HEK293 (cell line): Measurements from ENCODE around the gene PXMP2.

Experiments
- CTCF ChIA-PET: fragments of 350-600 bp; formaldehyde crosslinking; extraction: SDS; loops from one replicate; lab custom pipeline; 2021; ENCODE audit warnings: antibody characterized with exemption; lab: Yijun Ruan, JAX
- POLR2A ChIA-PET: fragments of 300-600 bp; formaldehyde crosslinking; extraction: SDS; loops from one replicate; lab custom pipeline; 2020; ENCODE audit warnings: antibody characterized with exemption, inconsistent platforms; lab: Yijun Ruan, JAX
- H3K27ac ChIP-seq: fragments of 200-500 bp; sonication (Bioruptor generic); 2 replicates; pipeline ENCODE4 v1.5.1; 2014; ENCODE audit warnings: low read depth, low read length, control low read depth, inconsistent platforms; ENCODE audit errors: extremely low read depth
- H3K36me3 ChIP-seq, 2 experiments: fragments of 200-500 bp in 1 of 2; sonication (Bioruptor generic) in 1 of 2; 1 replicate in 1 of 2; 2 replicates in 1 of 2; pipeline ENCODE4 v1.5.1; 2014 to 2017; ENCODE audit warnings: inconsistent platforms in 2 of 2, low read length in 2 of 2; ENCODE audit not compliant: control insufficient read depth in 2 of 2, insufficient read depth in 1 of 2
- H3K4me1 ChIP-seq: fragments of 200-500 bp; sonication (Bioruptor generic); 2 replicates; pipeline ENCODE4 v1.5.1; 2014; ENCODE audit warnings: mild to moderate bottlenecking, low read length, inconsistent platforms; ENCODE audit not compliant: control insufficient read depth, insufficient read depth
- H3K4me3 ChIP-seq: 2 replicates; pipeline ENCODE4 v1.5.1; 2011; ENCODE audit warnings: low read depth, mild to moderate bottlenecking, control low read depth, low read length, moderate library complexity
- H3K9me3 ChIP-seq: fragments of 200-500 bp; sonication (Bioruptor generic); 2 replicates; pipeline ENCODE4 v1.5.1; 2014; ENCODE audit warnings: low read depth, low read length, inconsistent platforms; ENCODE audit not compliant: control insufficient read depth, insufficient read depth
- BCL11A ChIP-seq: fragments of 450-650 bp; formaldehyde crosslinking; IDR thresholded peaks from 2 replicates; pipeline ENCODE4 v1.5.1; 2016; ENCODE audit warnings: low read depth, missing biosample characterization, missing genetic modification characterization
- FEZF1 ChIP-seq: fragments of 450-650 bp; formaldehyde crosslinking; IDR thresholded peaks from 2 replicates; pipeline ENCODE4 v1.5.1; 2016; ENCODE audit warnings: missing biosample characterization, missing genetic modification characterization
- GLI4 ChIP-seq: fragments of 450-650 bp; formaldehyde crosslinking; IDR thresholded peaks from 2 replicates; pipeline ENCODE4 v1.5.1; 2016; ENCODE audit warnings: missing biosample characterization, missing genetic modification characterization
- HOXC10 ChIP-seq: sonication (generic); formaldehyde crosslinking; IDR thresholded peaks from 2 replicates; pipeline ENCODE4 v1.8.1; 2023; ENCODE audit warnings: mild to moderate bottlenecking, missing genetic modification reagents
- IKZF3 ChIP-seq: fragments of 450-650 bp; IDR thresholded peaks from 2 replicates; pipeline ENCODE4 v1.5.0; 2018; ENCODE audit warnings: missing biosample characterization, mild to moderate bottlenecking, missing genetic modification characterization, moderate library complexity
- SCRT2 ChIP-seq: fragments of 450-650 bp; formaldehyde crosslinking; IDR thresholded peaks from 2 replicates; pipeline ENCODE4 v1.5.1; 2016; ENCODE audit warnings: missing biosample characterization, missing genetic modification characterization
- TRIM28 ChIP-seq: IDR thresholded peaks from 2 replicates; pipeline ENCODE4 v1.6.1; 2011; ENCODE audit warnings: low read length, control low read depth, borderline replicate concordance
- YY1 ChIP-seq: fragments of 450-650 bp; formaldehyde crosslinking; IDR thresholded peaks from 2 replicates; pipeline ENCODE4 v1.5.1; 2018; ENCODE audit warnings: missing biosample characterization, missing genetic modification characterization
- ZFP41 ChIP-seq: fragments of 450-650 bp; formaldehyde crosslinking; IDR thresholded peaks from 2 replicates; pipeline ENCODE4 v1.5.1; 2016; ENCODE audit warnings: missing biosample characterization, missing genetic modification characterization, borderline replicate concordance
- ZIC2 ChIP-seq: fragments of 450-650 bp; formaldehyde crosslinking; IDR thresholded peaks from 2 replicates; pipeline ENCODE4 v1.5.1; 2016; ENCODE audit warnings: missing biosample characterization, missing genetic modification characterization
- ZNF133 ChIP-seq: fragments of 450-650 bp; formaldehyde crosslinking; IDR thresholded peaks from 2 replicates; pipeline ENCODE4 v1.5.1; 2016; ENCODE audit warnings: missing biosample characterization, missing genetic modification characterization
- ZNF202 ChIP-seq: fragments of 450-650 bp; formaldehyde crosslinking; IDR thresholded peaks from 2 replicates; pipeline ENCODE4 v1.5.1; 2016; ENCODE audit warnings: missing biosample characterization, missing genetic modification characterization, borderline replicate concordance
- ZNF214 ChIP-seq: fragments of 450-650 bp; formaldehyde crosslinking; IDR thresholded peaks from 2 replicates; pipeline ENCODE4 v1.5.1; 2017; ENCODE audit warnings: missing biosample characterization, mild to moderate bottlenecking, missing genetic modification characterization, borderline replicate concordance
- ZNF311 ChIP-seq: fragments of 450-650 bp; formaldehyde crosslinking; IDR thresholded peaks from 2 replicates; pipeline ENCODE4 v1.5.1; 2017; ENCODE audit warnings: missing biosample characterization, missing genetic modification characterization, borderline replicate concordance
- ZNF341 ChIP-seq: fragments of 450-650 bp; formaldehyde crosslinking; IDR thresholded peaks from 2 replicates; pipeline ENCODE4; 2016; ENCODE audit warnings: low read depth, missing biosample characterization, missing genetic modification characterization
- ZNF426 ChIP-seq: fragments of 450-650 bp; formaldehyde crosslinking; IDR thresholded peaks from 2 replicates; pipeline ENCODE4 v1.5.1; 2017; ENCODE audit warnings: missing biosample characterization, missing genetic modification characterization, mild to moderate bottlenecking, inconsistent platforms, moderate library complexity
- ZNF433 ChIP-seq: fragments of 450-650 bp; formaldehyde crosslinking; IDR thresholded peaks from 2 replicates; pipeline ENCODE4 v1.5.1; 2016; ENCODE audit warnings: missing biosample characterization, missing genetic modification characterization, low read depth
- ZNF514 ChIP-seq: fragments of 450-650 bp; formaldehyde crosslinking; IDR thresholded peaks from 2 replicates; pipeline ENCODE4 v1.5.1; 2016; ENCODE audit warnings: missing biosample characterization, missing genetic modification characterization
- ZNF600 ChIP-seq: fragments of 450-650 bp; formaldehyde crosslinking; IDR thresholded peaks from 2 replicates; pipeline ENCODE4 v1.5.1; 2016; ENCODE audit warnings: missing biosample characterization, missing genetic modification characterization
- ZNF610 ChIP-seq: fragments of 450-650 bp; formaldehyde crosslinking; IDR thresholded peaks from 2 replicates; pipeline ENCODE4 v1.5.1; 2016; ENCODE audit warnings: missing biosample characterization, missing genetic modification characterization, borderline replicate concordance
- ZNF624 ChIP-seq: fragments of 450-650 bp; formaldehyde crosslinking; IDR thresholded peaks from 2 replicates; pipeline ENCODE4 v1.5.1; 2017; ENCODE audit warnings: missing biosample characterization, missing genetic modification characterization
- ZNF626 ChIP-seq: fragments of 450-650 bp; sonication (Bioruptor Pico); formaldehyde crosslinking; IDR thresholded peaks from 2 replicates; pipeline ENCODE4 v1.5.1; 2018; ENCODE audit warnings: missing biosample characterization, missing genetic modification characterization, inconsistent platforms
- ZNF747 ChIP-seq: fragments of 450-650 bp; formaldehyde crosslinking; IDR thresholded peaks from 2 replicates; pipeline ENCODE4 v1.5.1; 2016; ENCODE audit warnings: missing biosample characterization, missing genetic modification characterization
- ZNF76 ChIP-seq: fragments of 450-650 bp; formaldehyde crosslinking; IDR thresholded peaks from 2 replicates; pipeline ENCODE4; 2016; ENCODE audit warnings: low read depth, missing biosample characterization, missing genetic modification characterization, borderline replicate concordance
- ZXDB ChIP-seq: fragments of 450-650 bp; formaldehyde crosslinking; IDR thresholded peaks from 2 replicates; pipeline ENCODE4 v1.5.1; 2016; ENCODE audit warnings: missing biosample characterization, missing genetic modification characterization
- TF ChIP-seq, protein P1 (sequence below): fragments of 450-650 bp; formaldehyde crosslinking; IDR thresholded peaks from 2 replicates; pipeline ENCODE4 v1.5.1; 2017; ENCODE audit warnings: missing biosample characterization, missing genetic modification characterization
- TF ChIP-seq, protein P2 (sequence below): fragments of 450-650 bp; formaldehyde crosslinking; IDR thresholded peaks from 2 replicates; pipeline ENCODE4 v1.5.1; 2016; ENCODE audit warnings: missing biosample characterization, missing genetic modification characterization
- TF ChIP-seq, protein P3 (sequence below): fragments of 450-650 bp; formaldehyde crosslinking; IDR thresholded peaks from 2 replicates; pipeline ENCODE4 v1.5.1; 2016; ENCODE audit warnings: missing biosample characterization, missing genetic modification characterization
- TF ChIP-seq, protein P4 (sequence below): fragments of 450-650 bp; formaldehyde crosslinking; IDR thresholded peaks from 2 replicates; pipeline ENCODE4 v1.5.1; 2016; ENCODE audit warnings: missing biosample characterization, missing genetic modification characterization, low read depth

Gene PXMP2

DNA sequence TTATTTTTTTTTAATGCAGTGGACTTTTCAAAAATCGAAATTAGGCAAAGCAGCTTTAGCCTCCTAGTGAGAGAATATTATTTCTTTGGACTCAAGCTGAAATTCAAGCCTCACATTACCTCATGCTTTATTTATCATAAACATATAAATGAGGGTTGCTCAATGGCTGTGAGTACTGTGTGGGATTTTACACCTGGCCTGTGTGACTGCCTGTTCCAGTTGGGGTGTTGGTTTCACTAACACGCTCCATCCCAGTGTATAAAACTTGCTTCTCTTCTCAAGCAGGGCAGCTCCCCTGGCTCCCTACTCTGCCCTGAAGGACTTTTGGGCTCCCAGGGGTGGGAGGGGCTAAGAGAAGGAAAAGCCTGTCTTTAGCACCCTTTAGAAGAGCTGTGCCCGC, 59.2 kb downstream of the PXMP2 start:
- Histone ChIP-seq H3K27ac (peak overlapping the region; percentile 17; the same call in 1 of the 2 replicates), H3K9me3 (no peaks in the 10 kb centered on the region), H3K4me3 (no peak overlapping the region), H3K4me1 (no peaks in the 10 kb centered on the region), H3K36me3 (peaks cover 73 to 96% of the 10 kb centered on the region in 2 experiments)
- TF ChIP-seq ZNF600 (tag by site-specific recombination) (peak; percentile 58; the same call in 1 of the 2 replicates), ZNF214 (tag by site-specific recombination) (no peak), IKZF3 (tag by site-specific recombination) (no peak)
- ChIA-PET CTCF (no interaction called here), POLR2A (no interaction called here)

DNA sequence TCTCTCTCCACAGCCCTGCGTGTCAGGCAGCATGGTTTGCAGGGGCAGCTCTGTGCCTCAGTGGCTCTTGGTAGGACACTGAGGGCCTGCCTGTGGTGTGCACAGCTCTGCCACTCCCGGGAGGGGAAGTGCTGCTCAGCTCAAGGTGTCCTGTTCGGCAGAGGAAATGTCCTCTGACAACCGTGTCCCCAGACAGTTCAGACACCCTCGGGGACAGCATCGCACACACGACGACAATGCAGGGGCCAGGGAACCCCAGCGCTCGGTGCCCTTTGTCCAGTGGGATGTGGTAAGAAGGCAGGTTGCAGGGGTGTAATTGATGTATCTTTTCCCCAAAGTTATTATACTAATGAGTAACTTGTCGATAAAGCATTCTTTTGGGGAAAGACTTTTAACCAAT, 60.0 kb downstream of the PXMP2 start:
- ChIA-PET POLR2A (no interaction called here), CTCF (no interaction called here)
- Histone ChIP-seq H3K9me3 (no peaks in the 10 kb centered on the region), H3K36me3 (peaks cover 74 to 95% of the 10 kb centered on the region in 2 experiments), H3K27ac (no peak overlapping the region), H3K4me1 (no peaks in the 10 kb centered on the region), H3K4me3 (no peak overlapping the region)
- TF ChIP-seq ZNF610 (no peak), TRIM28 (no peak), ZNF214 (tag by site-specific recombination) (no peak), ZNF624 (tag by site-specific recombination) (no peak), ZNF626 (tag by site-specific recombination) (no peak), YY1 (no peak), ZNF341 (tag by site-specific recombination) (no peak), ZNF133 (tag by site-specific recombination) (no peak), SCRT2 (tag by site-specific recombination) (no peak), ZNF202 (no peak)
- TF ChIP-seq, protein P1, sequence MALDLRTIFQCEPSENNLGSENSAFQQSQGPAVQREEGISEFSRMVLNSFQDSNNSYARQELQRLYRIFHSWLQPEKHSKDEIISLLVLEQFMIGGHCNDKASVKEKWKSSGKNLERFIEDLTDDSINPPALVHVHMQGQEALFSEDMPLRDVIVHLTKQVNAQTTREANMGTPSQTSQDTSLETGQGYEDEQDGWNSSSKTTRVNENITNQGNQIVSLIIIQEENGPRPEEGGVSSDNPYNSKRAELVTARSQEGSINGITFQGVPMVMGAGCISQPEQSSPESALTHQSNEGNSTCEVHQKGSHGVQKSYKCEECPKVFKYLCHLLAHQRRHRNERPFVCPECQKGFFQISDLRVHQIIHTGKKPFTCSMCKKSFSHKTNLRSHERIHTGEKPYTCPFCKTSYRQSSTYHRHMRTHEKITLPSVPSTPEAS = no peak
- TF ChIP-seq, protein P2, sequence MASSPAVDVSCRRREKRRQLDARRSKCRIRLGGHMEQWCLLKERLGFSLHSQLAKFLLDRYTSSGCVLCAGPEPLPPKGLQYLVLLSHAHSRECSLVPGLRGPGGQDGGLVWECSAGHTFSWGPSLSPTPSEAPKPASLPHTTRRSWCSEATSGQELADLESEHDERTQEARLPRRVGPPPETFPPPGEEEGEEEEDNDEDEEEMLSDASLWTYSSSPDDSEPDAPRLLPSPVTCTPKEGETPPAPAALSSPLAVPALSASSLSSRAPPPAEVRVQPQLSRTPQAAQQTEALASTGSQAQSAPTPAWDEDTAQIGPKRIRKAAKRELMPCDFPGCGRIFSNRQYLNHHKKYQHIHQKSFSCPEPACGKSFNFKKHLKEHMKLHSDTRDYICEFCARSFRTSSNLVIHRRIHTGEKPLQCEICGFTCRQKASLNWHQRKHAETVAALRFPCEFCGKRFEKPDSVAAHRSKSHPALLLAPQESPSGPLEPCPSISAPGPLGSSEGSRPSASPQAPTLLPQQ (tag by site-specific recombination) = no peak

DNA sequence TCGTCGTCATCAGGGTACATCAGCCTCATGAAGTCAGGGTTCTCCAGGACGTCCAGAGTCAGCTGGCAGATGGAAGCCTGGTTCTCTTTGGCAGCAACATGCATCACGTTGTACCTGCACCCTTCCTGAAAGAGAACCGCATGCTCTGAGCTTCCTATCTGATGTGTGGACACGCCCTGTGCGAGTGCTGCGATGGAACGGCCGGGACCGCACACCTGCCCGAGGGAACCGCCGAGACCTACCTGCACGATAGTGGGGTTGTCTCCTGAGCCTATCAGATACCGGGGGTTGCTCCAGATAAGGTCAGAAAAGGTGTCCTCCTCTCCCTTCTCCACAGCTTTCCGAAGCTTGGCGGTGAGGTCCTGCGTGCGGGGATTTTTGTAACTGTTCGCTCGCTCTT, 60.5 kb downstream of the PXMP2 start:
- ChIA-PET CTCF (no interaction called here), POLR2A (no interaction called here)
- Histone ChIP-seq H3K36me3 (peaks cover 74 to 95% of the 10 kb centered on the region in 2 experiments), H3K4me3 (no peak overlapping the region), H3K9me3 (no peaks in the 10 kb centered on the region), H3K27ac (no peak overlapping the region), H3K4me1 (no peaks in the 10 kb centered on the region)
- TF ChIP-seq ZNF202 (no peak), ZXDB (tag by site-specific recombination) (no peak), FEZF1 (no peak), ZNF747 (no peak), ZFP41 (tag by site-specific recombination) (no peak), HOXC10 (no peak), GLI4 (tag by site-specific recombination) (no peak), ZNF76 (tag by site-specific recombination) (no peak), ZNF311 (tag by site-specific recombination) (no peak), ZNF514 (tag by site-specific recombination) (no peak), ZNF433 (no peak), ZIC2 (tag by site-specific recombination) (no peak), ZNF426 (no peak), BCL11A (tag by site-specific recombination) (no peak)
- TF ChIP-seq, protein P3, sequence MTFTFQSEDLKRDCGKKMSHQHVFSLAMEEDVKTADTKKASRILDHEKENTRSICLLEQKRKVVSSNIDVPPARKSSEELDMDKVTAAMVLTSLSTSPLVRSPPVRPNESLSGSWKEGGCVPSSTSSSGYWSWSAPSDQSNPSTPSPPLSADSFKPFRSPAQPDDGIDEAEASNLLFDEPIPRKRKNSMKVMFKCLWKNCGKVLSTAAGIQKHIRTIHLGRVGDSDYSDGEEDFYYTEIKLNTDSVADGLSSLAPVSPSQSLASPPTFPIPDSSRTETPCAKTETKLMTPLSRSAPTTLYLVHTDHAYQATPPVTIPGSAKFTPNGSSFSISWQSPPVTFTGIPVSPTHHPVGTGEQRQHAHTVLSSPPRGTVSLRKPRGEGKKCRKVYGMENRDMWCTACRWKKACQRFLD = no peak
- TF ChIP-seq, protein P4, sequence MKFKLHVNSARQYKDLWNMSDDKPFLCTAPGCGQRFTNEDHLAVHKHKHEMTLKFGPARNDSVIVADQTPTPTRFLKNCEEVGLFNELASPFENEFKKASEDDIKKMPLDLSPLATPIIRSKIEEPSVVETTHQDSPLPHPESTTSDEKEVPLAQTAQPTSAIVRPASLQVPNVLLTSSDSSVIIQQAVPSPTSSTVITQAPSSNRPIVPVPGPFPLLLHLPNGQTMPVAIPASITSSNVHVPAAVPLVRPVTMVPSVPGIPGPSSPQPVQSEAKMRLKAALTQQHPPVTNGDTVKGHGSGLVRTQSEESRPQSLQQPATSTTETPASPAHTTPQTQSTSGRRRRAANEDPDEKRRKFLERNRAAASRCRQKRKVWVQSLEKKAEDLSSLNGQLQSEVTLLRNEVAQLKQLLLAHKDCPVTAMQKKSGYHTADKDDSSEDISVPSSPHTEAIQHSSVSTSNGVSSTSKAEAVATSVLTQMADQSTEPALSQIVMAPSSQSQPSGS (tag by site-specific recombination) = no peak
